Thyroid gland (tissue), 4 donors: ENCODE results near the gene RAMAC. TPM values are rescaled to one million over a fixed set of nuclear protein-coding genes. Genes with fewer than 3 reads are reported as not detected.
A peak's percentile ranks its signal among the peaks of the same experiment; 100 is the strongest.

Source experiments
- DNase-seq, 2 donors: peaks; one replicate each; pipeline ENCODE4 v3.0.0-alpha.2; 2019
- H3K27ac ChIP-seq, 3 donors: fragments of 200-600 bp; sonication (generic); 1 replicate in 2 of 3; 2 replicates in 1 of 3; pipeline ENCODE4 v1.5.1; 2016 to 2019; ENCODE audit warnings: mild to moderate bottlenecking in 1 of 3, moderate library complexity in 1 of 3
- H3K27me3 ChIP-seq: fragments of 200-600 bp; sonication (generic); one replicate; pipeline ENCODE4 v1.5.1; 2019
- H3K36me3 ChIP-seq, 2 donors: fragments of 200-600 bp; sonication (generic); one replicate each; pipeline ENCODE4 v1.5.1; 2016 to 2019
- H3K4me1 ChIP-seq, 2 donors: fragments of 200-600 bp; sonication (generic); one replicate each; pipeline ENCODE4 v1.5.1; 2017 to 2019
- H3K4me3 ChIP-seq, 3 donors: fragments of 200-600 bp; sonication (generic); replicated peaks in 1 of 3; 1 replicate in 2 of 3; 2 replicates in 1 of 3; pipeline ENCODE4 v1.5.1; 2016; ENCODE audit warnings: mild to moderate bottlenecking in 1 of 3
- H3K9me3 ChIP-seq: fragments of 200-600 bp; sonication (generic); one replicate; pipeline ENCODE4 v1.5.1; 2017
- CTCF ChIP-seq, 6 experiments: fragments of 200-600 bp in 3 of 6; fragments of 450-650 bp in 3 of 6; sonication (generic) in 3 of 6; IDR thresholded peaks; one replicate each; pipeline ENCODE4 v1.5.1; 2016 to 2019; ENCODE audit warnings: antibody characterized with exemption in 6 of 6, mild to moderate bottlenecking in 2 of 6, inconsistent platforms in 1 of 6, moderate library complexity in 1 of 6
- POLR2A ChIP-seq, 2 donors: fragments of 450-650 bp; IDR thresholded peaks; one replicate each; pipeline ENCODE4 v1.6.1; 2017; ENCODE audit warnings: antibody characterized with exemption in 2 of 2, mild to moderate bottlenecking in 2 of 2, moderate library complexity in 1 of 2
- WGBS, 2 donors: methylation state at CpG; one replicate each; pipeline ENCODE4 v1.1.5; 2017; 5-methylcytosine and 5-hydroxymethylcytosine counted together
- intact Hi-C: fragments of 100-400 bp; cut with DNase I; formaldehyde crosslinking; loops from one replicate; pipeline ENCODE4 v1.15.1; 2023
- total RNA-seq, 4 donors: library from RNA; depleted of rRNA; stranded (reverse); fragments of >200 nt; gene quantifications; one replicate each; pipeline ENCODE4 v1.2.3, GENCODE V29; 2016

Gene RAMAC
- total RNA-seq, 4 donors from 2014 or later, result 18.7 to 24.0 (median 22.0) TPM

- peaks cover 39 to 49% of the 10 kb centered on the region in 2 donors for H3K4me1 ChIP-seq
- no peaks in the 10 kb centered on the region for H3K27me3 ChIP-seq
- WGBS, 2 donors, result 68 to 72% methylated on average over 3 of the region's 3 CpGs
- no peak overlapping the region for H3K4me3 ChIP-seq
- peak overlapping the region; percentile 87 to 93 (median 89) for H3K27ac ChIP-seq
- intact Hi-C loops, result no loop called here
- no peak for TF ChIP-seq POLR2A (IDR thresholded peaks at IDR 0.05)
- no peak for TF ChIP-seq CTCF (IDR thresholded peaks at IDR 0.05)
- no peaks in the 10 kb centered on the region for H3K36me3 ChIP-seq
- no peaks in the 10 kb centered on the region for H3K9me3 ChIP-seq
- DNase-seq, result no peak
Observed at GRCh38 chr15:82943176-82943575, 42.8 kb upstream of the RAMAC start.

- WGBS, 2 donors, result 66 to 67% methylated on average over 5 of the region's 5 CpGs
Observed at GRCh38 chr15:82944056-82944455, 42.0 kb upstream of the RAMAC start.

GRCh38 chr15:82944821-82945220, 41.2 kb upstream of the RAMAC start:
- Histone ChIP-seq H3K36me3 (no peaks in the 10 kb centered on the region), H3K4me3 (no peak overlapping the region), H3K27ac (peak overlapping the region; percentile 87 to 93 (median 89)), H3K9me3 (no peaks in the 10 kb centered on the region), H3K4me1 (peaks cover 49 to 64% of the 10 kb centered on the region in 2 donors), H3K27me3 (no peaks in the 10 kb centered on the region)
- no peak for TF ChIP-seq CTCF (IDR thresholded peaks at IDR 0.05)
- TF ChIP-seq POLR2A (IDR thresholded peaks at IDR 0.05), result peak in 1 of 2 donors; percentile 68
- WGBS, 2 donors, result 21 to 35% methylated on average over 5 of the region's 5 CpGs
- intact Hi-C loops, result no loop called here
- peak; percentile 85 to 87 for DNase-seq

More at GRCh38 chr15:82944056-82944455, 42.0 kb upstream of the RAMAC start:
- peaks cover 42 to 57% of the 10 kb centered on the region in 2 donors for H3K4me1 ChIP-seq
- intact Hi-C loops, result no loop called here
- no peaks in the 10 kb centered on the region for H3K36me3 ChIP-seq
- H3K4me3 ChIP-seq, result no peak overlapping the region
- peak overlapping the region; percentile 87 to 93 (median 89) for H3K27ac ChIP-seq
- TF ChIP-seq POLR2A (IDR thresholded peaks at IDR 0.05) (no peak), CTCF (IDR thresholded peaks at IDR 0.05) (no peak)
- no peak for DNase-seq
- H3K9me3 ChIP-seq, result no peaks in the 10 kb centered on the region
- H3K27me3 ChIP-seq, result no peaks in the 10 kb centered on the region

GRCh38 chr15:82945326-82945725, 40.7 kb upstream of the RAMAC start:
- H3K36me3 ChIP-seq, result no peaks in the 10 kb centered on the region
- no peaks in the 10 kb centered on the region for H3K27me3 ChIP-seq
- H3K27ac ChIP-seq, result peak overlapping the region; percentile 73 to 93 (median 74)
- TF ChIP-seq CTCF (IDR thresholded peaks at IDR 0.05), result no peak
- TF ChIP-seq POLR2A (IDR thresholded peaks at IDR 0.05), result no peak
- H3K4me3 ChIP-seq, result no peak overlapping the region
- no peak for DNase-seq
- H3K4me1 ChIP-seq, result peaks cover 55 to 65% of the 10 kb centered on the region in 2 donors
- 89 to 92% methylated on average over 5 of the region's 5 CpGs for WGBS, 2 donors
- no peaks in the 10 kb centered on the region for H3K9me3 ChIP-seq
- intact Hi-C loops, result no loop called here

GRCh38 chr15:82946155-82946701, 39.8 kb upstream of the RAMAC start:
- peak; percentile 37 to 63 for DNase-seq
- H3K4me1 ChIP-seq, result peaks cover 62 to 67% of the 10 kb centered on the region in 2 donors
- 54 to 76% methylated on average over 8 of the region's 8 CpGs for WGBS, 2 donors
- intact Hi-C loops, result no loop called here
- no peaks in the 10 kb centered on the region for H3K27me3 ChIP-seq
- no peaks in the 10 kb centered on the region for H3K9me3 ChIP-seq
- no peak overlapping the region for H3K4me3 ChIP-seq
- TF ChIP-seq POLR2A (IDR thresholded peaks at IDR 0.05), result peak in 1 of 2 donors; percentile 40
- no peak for TF ChIP-seq CTCF (IDR thresholded peaks at IDR 0.05)
- H3K27ac ChIP-seq, result peak overlapping the region; percentile 73 to 93 (median 74)
- no peaks in the 10 kb centered on the region for H3K36me3 ChIP-seq
